ENCODE data around the gene JAML.

- TF ChIP-seq, protein P1, sequence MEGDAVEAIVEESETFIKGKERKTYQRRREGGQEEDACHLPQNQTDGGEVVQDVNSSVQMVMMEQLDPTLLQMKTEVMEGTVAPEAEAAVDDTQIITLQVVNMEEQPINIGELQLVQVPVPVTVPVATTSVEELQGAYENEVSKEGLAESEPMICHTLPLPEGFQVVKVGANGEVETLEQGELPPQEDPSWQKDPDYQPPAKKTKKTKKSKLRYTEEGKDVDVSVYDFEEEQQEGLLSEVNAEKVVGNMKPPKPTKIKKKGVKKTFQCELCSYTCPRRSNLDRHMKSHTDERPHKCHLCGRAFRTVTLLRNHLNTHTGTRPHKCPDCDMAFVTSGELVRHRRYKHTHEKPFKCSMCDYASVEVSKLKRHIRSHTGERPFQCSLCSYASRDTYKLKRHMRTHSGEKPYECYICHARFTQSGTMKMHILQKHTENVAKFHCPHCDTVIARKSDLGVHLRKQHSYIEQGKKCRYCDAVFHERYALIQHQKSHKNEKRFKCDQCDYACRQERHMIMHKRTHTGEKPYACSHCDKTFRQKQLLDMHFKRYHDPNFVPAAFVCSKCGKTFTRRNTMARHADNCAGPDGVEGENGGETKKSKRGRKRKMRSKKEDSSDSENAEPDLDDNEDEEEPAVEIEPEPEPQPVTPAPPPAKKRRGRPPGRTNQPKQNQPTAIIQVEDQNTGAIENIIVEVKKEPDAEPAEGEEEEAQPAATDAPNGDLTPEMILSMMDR (IDR thresholded peaks at IDR 0.05) = no peak
- TF ChIP-seq POLR2AphosphoS5 (IDR thresholded peaks at IDR 0.05) = no peak
These were observed 25.7 kb downstream of the JAML start for GRCh38 chr11:118199135-118199534.

All from breast epithelium (tissue), 3 donors.